PC-3 (cell line): Measurements from ENCODE around the gene TRMT2A. TPM values are rescaled to one million over a fixed set of nuclear protein-coding genes. Genes with fewer than 3 reads are reported as not detected.

Experiments
- ATAC-seq: fragments of 200-7000 bp; cut with Tn5 transposase; 2 replicates; pipeline ENCODE4 v1.9.1; 2020; ENCODE audit warnings: mild to moderate bottlenecking, moderate library complexity
- BruUV-seq: library from RNA; stranded (reverse); fragments of 400-500 nt; replicated peaks from 2 replicates; lab custom pipeline; 2021; lab: Mats Ljungman, UMichigan
- CTCF ChIA-PET: fragments of 300-600 bp; sonication (Branson Sonifier 250); formaldehyde crosslinking; loops from one replicate; lab custom pipeline; 2022; ENCODE audit warnings: antibody characterized with exemption; lab: Charles Lee
- POLR2A ChIA-PET: fragments of 300-600 bp; sonication (Branson Sonifier 250); formaldehyde crosslinking; loops from one replicate; lab custom pipeline; 2022; ENCODE audit warnings: antibody characterized with exemption; ENCODE audit not compliant: unreplicated experiment; lab: Charles Lee
- DNase-seq: peaks from one replicate; pipeline ENCODE4 v3.0.0-alpha.2; 2015
- H2AFZ ChIP-seq: fragments of 300-600 bp; sonication (generic); 2 replicates; pipeline ENCODE4 v1.6.0; 2016; ENCODE audit warnings: antibody characterized with exemption, low read length
- H3F3A ChIP-seq: fragments of 300-600 bp; sonication (generic); one replicate; pipeline ENCODE4 v1.6.0; 2017; ENCODE audit warnings: antibody characterized with exemption, low read length, control low read depth, mild to moderate bottlenecking; ENCODE audit not compliant: unreplicated experiment
- H3K27ac ChIP-seq: fragments of 300-600 bp; sonication (generic); 2 replicates; pipeline ENCODE4 v1.5.1; 2016; ENCODE audit warnings: mild to moderate bottlenecking, low read length
- H3K27me3 ChIP-seq: fragments of 300-600 bp; sonication (generic); 2 replicates; pipeline ENCODE4 v1.6.1; 2016; ENCODE audit warnings: low read length, mixed read lengths
- H3K36me3 ChIP-seq: fragments of 300-600 bp; sonication (generic); 2 replicates; pipeline ENCODE4 v1.6.1; 2016; ENCODE audit warnings: low read depth, mixed run types, low read length, mixed read lengths
- H3K4me1 ChIP-seq: fragments of 300-600 bp; sonication (generic); 2 replicates; pipeline ENCODE4 v1.5.1; 2016; ENCODE audit warnings: low read length; ENCODE audit not compliant: insufficient read depth
- H3K4me2 ChIP-seq: fragments of 300-600 bp; sonication (generic); 2 replicates; pipeline ENCODE4 v1.6.0; 2016; ENCODE audit warnings: low read length
- H3K4me3 ChIP-seq: fragments of 300-600 bp; sonication (generic); 2 replicates; pipeline ENCODE4 v1.5.1; 2016; ENCODE audit warnings: mild to moderate bottlenecking, low read length, mixed read lengths
- H3K79me2 ChIP-seq: fragments of 300-600 bp; sonication (generic); 2 replicates; pipeline ENCODE4 v1.6.1; 2017; ENCODE audit warnings: low read length, mixed read lengths
- H3K9ac ChIP-seq: fragments of 300-600 bp; sonication (generic); 2 replicates; pipeline ENCODE4 v1.6.0; 2016; ENCODE audit warnings: mild to moderate bottlenecking, low read length
- H3K9me2 ChIP-seq: fragments of 300-600 bp; sonication (generic); replicated peaks from 2 replicates; pipeline ENCODE4 v1.6.1; 2016; ENCODE audit warnings: mixed run types, low read length, mixed read lengths
- H3K9me3 ChIP-seq: fragments of 300-600 bp; sonication (generic); 2 replicates; pipeline ENCODE4 v1.6.1; 2016; ENCODE audit warnings: low read length, mixed read lengths
- H4K20me1 ChIP-seq: fragments of 300-600 bp; sonication (generic); 2 replicates; pipeline ENCODE4 v1.6.1; 2016; ENCODE audit warnings: low read length, mixed read lengths
- CTCF ChIP-seq: fragments of 300-600 bp; sonication (generic); conservative IDR thresholded peaks from 2 replicates; pipeline ENCODE4 v1.5.1; 2017; ENCODE audit warnings: antibody characterized with exemption, low read depth, mild to moderate bottlenecking, low read length
- EZH2 ChIP-seq: fragments of 300-600 bp; sonication (generic); IDR thresholded peaks from one replicate; pipeline ENCODE4 v1.6.1; 2017; ENCODE audit warnings: antibody characterized with exemption, mild to moderate bottlenecking, low read length; ENCODE audit not compliant: unreplicated experiment
- EZH2phosphoT487 ChIP-seq: fragments of 300-600 bp; sonication (generic); IDR thresholded peaks from 2 replicates; pipeline ENCODE4 v1.6.1; 2018; ENCODE audit warnings: mild to moderate bottlenecking, antibody characterized with exemption, low read length, borderline replicate concordance
- intact Hi-C: fragments of 100-400 bp; cut with micrococcal nuclease; formaldehyde crosslinking; loops from 2 replicates; pipeline ENCODE4 v1.9.0; 2023
- total RNA-seq: library from RNA; depleted of rRNA; stranded (reverse); fragments of >200 nt; gene quantifications from 2 replicates; pipeline ENCODE4 v1.2.3, GENCODE V29; 2014

TRMT2A gene
- total RNA-seq, 1 experiment from 2014 or later, result 62.1 TPM

DNA sequence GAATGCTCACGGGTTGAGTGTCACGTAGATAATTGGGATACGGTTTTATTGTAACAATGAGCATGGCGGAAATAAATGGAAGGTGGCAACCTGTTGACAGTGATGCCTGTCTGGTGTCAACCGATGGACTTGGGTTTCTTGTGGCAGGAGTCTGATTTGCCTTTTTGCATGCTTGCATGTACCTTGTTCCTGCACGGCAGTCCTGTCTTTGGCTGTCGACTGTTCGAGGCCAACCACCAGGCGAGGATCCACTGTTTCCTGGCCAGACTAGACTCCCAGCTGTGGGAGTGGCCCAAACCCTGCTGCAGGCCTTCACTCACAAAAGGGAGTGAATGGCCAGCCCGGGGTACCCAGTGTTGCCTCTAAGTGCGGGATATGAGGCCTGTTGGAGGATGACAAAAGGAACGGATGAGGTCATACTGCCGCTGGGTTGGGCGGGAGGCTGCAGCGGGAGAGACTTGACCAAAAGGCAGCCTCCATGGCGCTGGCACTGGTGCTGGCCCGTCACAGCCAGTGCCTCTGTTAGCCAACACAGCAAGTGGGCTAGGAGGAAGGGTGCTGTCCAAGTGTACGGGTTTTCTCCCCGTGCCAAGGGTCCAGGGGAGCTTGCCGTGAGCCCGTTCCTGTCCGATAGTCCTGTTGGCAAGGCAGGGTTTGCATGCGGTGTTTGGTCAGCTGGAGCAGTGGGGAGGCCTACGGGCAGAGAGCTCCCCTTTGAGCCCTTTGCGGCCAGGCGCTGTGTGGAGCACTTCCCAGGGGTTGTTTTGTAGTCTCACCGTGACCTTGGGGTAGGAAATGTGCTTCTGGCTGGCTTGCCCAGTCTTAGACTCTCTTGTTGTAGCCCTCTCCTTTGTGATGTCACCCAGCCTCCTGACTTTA lies 36.0 kb downstream of the TRMT2A start:
- H3F3A ChIP-seq, result no peaks in the 10 kb centered on the region
- no peaks in the 10 kb centered on the region for H3K9me2 ChIP-seq
- H3K4me3 ChIP-seq, result peak overlapping the region; percentile 93
- H2AFZ ChIP-seq, result 0 out of 2 replicates have a peak overlapping the region, but pooled peaks have one; percentile 24
- ChIA-PET POLR2A (no interaction called here), CTCF (no interaction called here)
- peak overlapping the region; percentile 100 for H3K9ac ChIP-seq
- TF ChIP-seq EZH2 (no peak), EZH2phosphoT487 (no peak), CTCF (no peak)
- H3K27ac ChIP-seq, result peak overlapping the region; percentile 73
- peaks cover 57% of the 10 kb centered on the region for H3K79me2 ChIP-seq
- DNase-seq, result peak; percentile 46
- H3K4me2 ChIP-seq, result peak overlapping the region; percentile 96
- peaks cover 13% of the 10 kb centered on the region; the same call in 1 of the 2 replicates for H3K36me3 ChIP-seq
- H3K4me1 ChIP-seq, result peaks cover 17% of the 10 kb centered on the region
- H3K27me3 ChIP-seq, result no peaks in the 10 kb centered on the region
- H3K9me3 ChIP-seq, result no peaks in the 10 kb centered on the region
- peak; percentile 12; the same call in 1 of the 2 replicates for ATAC-seq
- intact Hi-C loops, result loop anchor here (2.0 kb wide), 1 partner anchor 36 kb away; the partner anchor contains the start of genes RANBP1 and TRMT2A
- BruUV-seq, result TSS peak; percentile 62
- peaks cover 36% of the 10 kb centered on the region for H4K20me1 ChIP-seq

DNA sequence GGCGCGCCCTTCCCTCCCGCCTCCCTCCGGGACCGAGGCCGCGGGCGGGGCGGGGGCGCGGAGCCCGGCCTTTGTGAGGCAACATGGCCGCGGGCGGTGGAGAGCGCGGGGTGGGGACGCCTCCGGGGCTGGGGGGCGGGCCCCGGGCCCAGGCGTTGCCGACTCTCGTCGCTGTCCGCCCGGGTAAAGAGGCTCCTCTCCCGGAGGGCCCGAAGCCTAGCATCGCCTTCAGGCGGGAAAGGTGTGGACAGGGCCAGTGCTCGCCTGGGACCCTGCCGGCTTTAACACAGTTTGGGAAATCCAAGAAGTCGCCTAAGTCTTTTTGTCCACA lies 36.6 kb downstream of the TRMT2A start:
- POLR2A ChIA-PET, result no interaction called here
- ATAC-seq, result peak; percentile 48
- H3K9me3 ChIP-seq, result no peaks in the 10 kb centered on the region
- no peaks in the 10 kb centered on the region for H3F3A ChIP-seq
- H3K27me3 ChIP-seq, result no peaks in the 10 kb centered on the region
- BruUV-seq, result no TSS peak
- TF ChIP-seq CTCF (no peak), EZH2 (no peak), EZH2phosphoT487 (no peak)
- H3K36me3 ChIP-seq, result peaks cover 9% of the 10 kb centered on the region; the same call in 1 of the 2 replicates
- H4K20me1 ChIP-seq, result peaks cover 30% of the 10 kb centered on the region
- CTCF ChIA-PET, result no interaction called here
- intact Hi-C loops, result loop anchor here (2.0 kb wide), 1 partner anchor 36 kb away; the partner anchor contains the start of genes RANBP1 and TRMT2A
- peaks cover 51% of the 10 kb centered on the region for H3K79me2 ChIP-seq
- H3K9me2 ChIP-seq, result no peaks in the 10 kb centered on the region
- peaks cover 17% of the 10 kb centered on the region for H3K4me1 ChIP-seq
- H3K4me3 ChIP-seq, result peak overlapping the region; percentile 93
- H3K4me2 ChIP-seq, result peak overlapping the region; percentile 96
- peak overlapping the region; percentile 73 for H3K27ac ChIP-seq
- peak; percentile 41 for DNase-seq
- peak overlapping the region; percentile 100 for H3K9ac ChIP-seq
- 0 out of 2 replicates have a peak overlapping the region, but pooled peaks have one; percentile 24 for H2AFZ ChIP-seq
